BE2C (cell line): ENCODE measurements around the gene MYLK.
"Not testable (repeated sequence)": the region's sequence is repeated elsewhere in the genome, so short reads cannot be mapped to it uniquely, and the experiment has no call there.

Source experiments
- DNase-seq: peaks from one replicate; pipeline ENCODE4 v3.0.0-alpha.2; 2020
- H3K27me3 ChIP-seq: fragments of 250-450 bp; sonication (Bioruptor Pico); 2 replicates; pipeline ENCODE4 v1.5.1; 2020; ENCODE audit warnings: mild to moderate bottlenecking
- H3K36me3 ChIP-seq: fragments of 250-450 bp; sonication (Bioruptor Pico); 2 replicates; pipeline ENCODE4 v1.5.1; 2020; ENCODE audit warnings: mild to moderate bottlenecking
- H3K4me1 ChIP-seq: fragments of 250-450 bp; sonication (Bioruptor Pico); 2 replicates; pipeline ENCODE4 v1.5.1; 2020
- H3K4me3 ChIP-seq: 2 replicates; pipeline ENCODE4 v1.5.1; 2011; ENCODE audit warnings: low read depth, low read length
- H3K9me3 ChIP-seq: fragments of 250-450 bp; sonication (Bioruptor Pico); 2 replicates; pipeline ENCODE4 v1.5.1; 2020
- TF ChIP-seq, protein P1 (sequence below): IDR thresholded peaks from 2 replicates; pipeline ENCODE4 v1.5.1; 2012; ENCODE audit warnings: mild to moderate bottlenecking, low read depth, low read length

The MYLK gene

DNA sequence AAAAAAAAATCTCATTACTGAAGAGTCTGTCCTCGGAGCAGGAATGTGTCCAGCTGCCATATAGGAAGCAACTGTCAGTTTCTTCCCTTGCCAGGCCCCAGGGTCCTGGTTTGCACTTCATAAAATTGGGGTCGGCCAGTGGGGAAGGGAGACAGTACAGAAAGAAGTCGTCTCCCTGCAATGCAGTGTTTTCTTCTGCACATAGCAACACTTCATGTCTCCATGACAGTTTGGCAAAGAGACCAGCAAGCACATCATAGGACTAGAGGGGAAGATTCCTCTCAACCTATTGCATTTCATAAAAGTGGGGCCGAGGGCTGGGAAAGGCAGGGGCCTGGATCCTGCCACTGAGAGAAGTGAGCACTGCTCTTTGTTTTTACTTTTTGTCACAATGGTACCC is 161.1 kb downstream of the MYLK start:
- no peak for DNase-seq
- no peak overlapping the region for H3K4me3 ChIP-seq
- peaks cover 12% of the 10 kb centered on the region for H3K4me1 ChIP-seq
- no peaks in the 10 kb centered on the region for H3K9me3 ChIP-seq
- no peaks in the 10 kb centered on the region for H3K27me3 ChIP-seq
- H3K36me3 ChIP-seq: no peaks in the 10 kb centered on the region
- TF ChIP-seq, protein P1, sequence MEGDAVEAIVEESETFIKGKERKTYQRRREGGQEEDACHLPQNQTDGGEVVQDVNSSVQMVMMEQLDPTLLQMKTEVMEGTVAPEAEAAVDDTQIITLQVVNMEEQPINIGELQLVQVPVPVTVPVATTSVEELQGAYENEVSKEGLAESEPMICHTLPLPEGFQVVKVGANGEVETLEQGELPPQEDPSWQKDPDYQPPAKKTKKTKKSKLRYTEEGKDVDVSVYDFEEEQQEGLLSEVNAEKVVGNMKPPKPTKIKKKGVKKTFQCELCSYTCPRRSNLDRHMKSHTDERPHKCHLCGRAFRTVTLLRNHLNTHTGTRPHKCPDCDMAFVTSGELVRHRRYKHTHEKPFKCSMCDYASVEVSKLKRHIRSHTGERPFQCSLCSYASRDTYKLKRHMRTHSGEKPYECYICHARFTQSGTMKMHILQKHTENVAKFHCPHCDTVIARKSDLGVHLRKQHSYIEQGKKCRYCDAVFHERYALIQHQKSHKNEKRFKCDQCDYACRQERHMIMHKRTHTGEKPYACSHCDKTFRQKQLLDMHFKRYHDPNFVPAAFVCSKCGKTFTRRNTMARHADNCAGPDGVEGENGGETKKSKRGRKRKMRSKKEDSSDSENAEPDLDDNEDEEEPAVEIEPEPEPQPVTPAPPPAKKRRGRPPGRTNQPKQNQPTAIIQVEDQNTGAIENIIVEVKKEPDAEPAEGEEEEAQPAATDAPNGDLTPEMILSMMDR: no peak

DNA sequence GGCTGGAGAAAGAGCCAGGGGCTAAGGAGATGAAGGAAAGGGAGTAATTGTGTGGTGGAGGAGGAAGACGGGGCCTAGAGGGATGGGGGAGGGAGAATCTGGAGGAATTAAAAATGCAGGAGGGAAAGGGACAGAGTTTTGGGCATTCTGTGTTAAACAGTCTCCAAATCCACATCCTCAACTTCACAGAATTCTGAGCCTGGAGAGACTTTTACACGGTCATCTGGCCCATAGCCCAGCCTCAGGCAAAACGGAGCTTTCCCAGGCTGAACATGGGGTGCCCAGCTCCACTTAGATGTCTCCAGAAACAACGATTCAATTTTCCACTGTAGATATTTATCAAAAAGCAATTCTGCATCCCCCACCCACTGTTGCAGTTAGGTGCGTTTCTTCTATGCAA is 161.7 kb downstream of the MYLK start:
- H3K9me3 ChIP-seq: no peaks in the 10 kb centered on the region
- DNase-seq: no peak
- H3K4me3 ChIP-seq: no peak overlapping the region
- H3K36me3 ChIP-seq: no peaks in the 10 kb centered on the region
- TF ChIP-seq, protein P1: no peak
- no peaks in the 10 kb centered on the region for H3K27me3 ChIP-seq
- peaks cover 12% of the 10 kb centered on the region for H3K4me1 ChIP-seq

DNA sequence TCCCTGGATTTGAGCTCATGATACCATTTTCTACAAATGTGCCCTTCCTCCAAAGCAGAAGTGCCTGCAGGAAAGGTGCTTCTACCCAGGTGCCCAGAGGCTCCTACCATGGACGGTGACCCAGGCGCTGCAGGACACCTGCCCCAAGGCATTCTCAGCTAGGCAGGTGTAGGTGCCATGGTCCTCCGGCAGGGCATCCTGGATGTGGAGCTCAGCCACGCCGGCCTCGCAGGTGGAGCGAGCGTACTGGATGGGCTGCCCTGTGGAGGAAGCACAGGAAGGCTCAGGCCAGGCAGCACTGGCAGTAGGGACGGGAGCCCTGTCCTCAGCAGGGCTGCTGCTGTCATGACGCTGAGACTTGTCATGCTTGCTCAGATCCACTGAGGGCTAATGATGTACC is 162.1 kb downstream of the MYLK start:
- Histone ChIP-seq H3K36me3 (no peaks in the 10 kb centered on the region), H3K4me3 (no peak overlapping the region), H3K27me3 (no peaks in the 10 kb centered on the region), H3K4me1 (peaks cover 12% of the 10 kb centered on the region), H3K9me3 (no peaks in the 10 kb centered on the region)
- TF ChIP-seq, protein P1: no peak
- no peak for DNase-seq

DNA sequence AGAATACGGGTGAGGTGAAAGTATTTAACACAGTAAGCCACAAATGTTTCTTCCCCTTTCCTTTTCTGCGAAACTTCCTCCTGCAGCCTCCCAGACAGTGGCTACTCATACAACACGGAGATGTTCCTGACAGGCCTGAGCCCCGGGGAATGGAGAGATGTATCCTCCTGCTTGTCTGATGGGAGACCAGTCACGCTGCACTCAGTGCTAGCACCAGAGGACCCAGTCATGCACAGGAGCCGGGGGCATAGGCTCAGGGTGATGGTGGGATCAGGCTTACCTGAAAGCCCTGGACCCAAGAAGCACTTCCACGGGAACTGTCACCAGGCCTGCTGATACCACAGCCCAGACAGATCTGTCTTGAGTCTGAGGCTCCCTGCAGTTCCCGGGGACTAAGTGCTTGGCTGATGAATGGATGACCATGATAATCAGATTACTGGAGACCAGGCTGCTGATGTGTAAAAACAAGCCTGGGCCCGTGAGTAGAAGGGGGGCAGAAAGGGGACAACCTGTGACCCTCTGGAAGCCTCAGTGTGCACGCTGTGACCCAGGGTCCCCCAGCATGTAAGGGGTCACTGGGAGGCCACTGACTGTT is 162.9 kb downstream of the MYLK start:
- H3K27me3 ChIP-seq, H3K36me3 ChIP-seq, H3K4me3 ChIP-seq, H3K9me3 ChIP-seq: not testable (repeated sequence)
- peaks cover 12% of the 10 kb centered on the region for H3K4me1 ChIP-seq
- DNase-seq: peak; percentile 67

DNA sequence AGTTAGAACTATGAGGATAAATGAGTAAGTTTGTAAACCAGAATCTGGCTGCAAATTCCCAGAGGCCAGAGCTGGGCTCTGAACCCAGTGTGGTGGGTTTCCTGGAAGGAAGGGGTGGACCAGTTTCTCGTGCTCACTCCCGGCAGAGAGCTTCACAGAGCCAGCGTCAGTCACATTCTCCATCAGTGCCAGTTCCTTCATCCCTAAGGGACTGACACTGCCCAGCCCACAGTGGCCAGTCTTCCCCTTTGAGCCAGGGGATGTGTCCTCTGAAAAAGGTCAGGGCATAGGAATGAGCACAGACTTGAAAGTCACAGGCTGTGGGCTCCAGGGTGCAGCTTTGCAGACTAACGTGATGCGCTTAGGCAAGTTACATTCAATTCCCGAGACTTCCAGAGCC is 163.5 kb downstream of the MYLK start:
- Histone ChIP-seq H3K4me1 (peaks cover 12% of the 10 kb centered on the region), H3K27me3 (no peaks in the 10 kb centered on the region), H3K9me3 (no peaks in the 10 kb centered on the region), H3K4me3 (no peak overlapping the region), H3K36me3 (no peaks in the 10 kb centered on the region)
- TF ChIP-seq, protein P1: no peak
- no peak for DNase-seq

DNA sequence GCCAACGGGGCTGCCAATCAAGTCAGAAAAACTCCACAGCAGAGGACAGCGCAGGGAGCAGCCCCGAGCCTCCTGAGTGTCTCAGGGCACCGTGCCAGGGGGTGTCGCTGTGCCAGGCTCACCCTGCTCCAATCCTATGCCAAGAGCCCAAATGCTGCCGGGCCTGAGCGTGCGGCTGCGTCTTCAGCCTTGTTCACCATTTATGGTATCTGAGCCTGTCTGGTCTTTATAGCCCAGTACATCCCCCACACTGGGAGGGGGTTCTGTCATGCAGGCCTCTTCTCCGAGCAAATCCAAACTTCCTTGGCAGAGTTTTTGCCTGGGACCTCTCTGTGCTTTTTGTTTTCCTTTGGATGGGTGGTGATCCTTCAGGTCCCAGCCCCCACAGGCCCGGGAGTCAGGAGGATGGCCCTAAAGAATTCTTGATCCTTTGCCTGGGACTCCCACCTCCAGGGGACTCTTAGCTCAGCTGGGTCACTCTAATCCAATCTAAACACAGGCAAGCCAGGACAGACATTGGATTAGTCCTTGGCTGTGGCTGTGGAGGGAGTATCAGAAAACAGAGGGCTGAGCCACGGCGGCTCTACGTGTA is 164.2 kb downstream of the MYLK start:
- H3K9me3 ChIP-seq: no peaks in the 10 kb centered on the region
- no peak for DNase-seq
- H3K4me3 ChIP-seq: no peak overlapping the region
- H3K36me3 ChIP-seq: no peaks in the 10 kb centered on the region
- peaks cover 12% of the 10 kb centered on the region for H3K4me1 ChIP-seq
- no peaks in the 10 kb centered on the region for H3K27me3 ChIP-seq
- TF ChIP-seq, protein P1: no peak
